ENCODE measurements around the gene RPS17. TPM values are rescaled to one million over a fixed set of nuclear protein-coding genes. Genes with fewer than 3 reads are reported as not detected.

RPS17 gene
- total RNA-seq, 4 donors from 2014 or later: 649 to 1,349 (median 1,094) TPM

DNA sequence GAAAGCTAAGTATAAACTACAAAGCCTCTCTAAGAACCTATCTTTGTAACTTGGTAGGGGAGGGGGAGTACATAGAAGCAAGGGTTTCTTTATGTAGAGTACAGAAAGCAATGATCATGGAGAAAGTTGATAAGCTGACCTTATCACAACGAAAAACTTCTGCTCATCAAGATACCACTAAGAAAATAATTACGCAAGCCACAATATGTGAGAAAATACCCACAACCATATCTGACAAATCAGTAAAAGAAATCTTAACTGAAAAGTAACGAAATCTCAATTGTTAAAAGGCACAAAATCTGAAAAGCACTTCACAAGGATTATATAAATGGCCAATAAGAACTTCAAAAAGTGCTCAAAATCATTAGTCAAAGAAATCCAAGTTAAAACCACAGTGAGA is 35.1 kb upstream of the RPS17 start:
- 50 to 63% methylated on average over 3 of the region's 3 CpGs for WGBS, 2 donors (ENCODE audit: low coverage in 1 of 2)
- intact Hi-C loops (cut with DNase I; ENCODE audit: low total_unique reads): no loop called here
- in situ Hi-C loops (cut with MboI; ENCODE audit: low pct_ligation_motif_present in 1 of 4, low pct_unique_long_range_greater_than_20kb in 1 of 4, low sequenced_read_pairs in 3 of 4): loop anchor here in 1 of 4 donors (25.0 kb wide), 1 partner anchor 188 kb away; no protein-coding TSS in a partner anchor

DNA sequence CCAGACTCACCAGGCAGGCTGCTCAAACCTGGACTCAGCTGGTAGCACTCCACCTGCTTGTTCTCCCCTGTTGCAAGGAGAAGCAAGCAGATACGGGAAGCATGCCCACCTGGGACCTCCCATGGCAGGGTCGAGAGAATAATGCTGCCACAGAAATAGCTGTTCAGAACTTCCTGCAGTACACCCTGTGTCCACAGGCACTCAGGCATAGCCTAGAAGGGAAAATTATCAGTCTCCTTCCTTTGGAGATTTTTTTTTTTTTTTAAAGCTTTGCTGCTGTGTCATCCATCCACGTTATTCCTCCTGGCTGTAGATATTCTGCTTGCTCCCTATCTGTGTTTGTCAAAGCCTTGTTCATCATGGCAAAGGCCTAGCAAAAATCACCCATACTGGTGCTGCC is 32.7 kb upstream of the RPS17 start:
- TF ChIP-seq POLR2AphosphoS5 (IDR thresholded peaks at IDR 0.05) (no peak), POLR2A (IDR thresholded peaks at IDR 0.05) (no peak)
- intact Hi-C loops (cut with DNase I; ENCODE audit: low total_unique reads) (no loop called here), in situ Hi-C loops (cut with MboI; ENCODE audit: low pct_ligation_motif_present in 1 of 4, low pct_unique_long_range_greater_than_20kb in 1 of 4, low sequenced_read_pairs in 3 of 4) (no loop called here)
- Histone ChIP-seq H3K27me3 (no peaks in the 10 kb centered on the region), H3K36me3 (no peaks in the 10 kb centered on the region), H3K4me1 (peaks cover 0 to 8% (median 4%) of the 10 kb centered on the region in 4 donors), H3K4me3 (no peak overlapping the region), H3K9me3 (no peaks in the 10 kb centered on the region), H3K27ac (no peak overlapping the region)
- no peak for DNase-seq
- 52 to 58% methylated on average over 2 to 3 of the region's 3 CpGs for WGBS, 2 donors (ENCODE audit: low coverage in 1 of 2)

More for the DNA sequence above, 35.1 kb upstream of the RPS17 start:
- H3K4me1 ChIP-seq: peaks cover 0 to 8% (median 4%) of the 10 kb centered on the region in 4 donors
- H3K4me3 ChIP-seq: no peak overlapping the region
- no peaks in the 10 kb centered on the region for H3K9me3 ChIP-seq
- TF ChIP-seq, protein P1, sequence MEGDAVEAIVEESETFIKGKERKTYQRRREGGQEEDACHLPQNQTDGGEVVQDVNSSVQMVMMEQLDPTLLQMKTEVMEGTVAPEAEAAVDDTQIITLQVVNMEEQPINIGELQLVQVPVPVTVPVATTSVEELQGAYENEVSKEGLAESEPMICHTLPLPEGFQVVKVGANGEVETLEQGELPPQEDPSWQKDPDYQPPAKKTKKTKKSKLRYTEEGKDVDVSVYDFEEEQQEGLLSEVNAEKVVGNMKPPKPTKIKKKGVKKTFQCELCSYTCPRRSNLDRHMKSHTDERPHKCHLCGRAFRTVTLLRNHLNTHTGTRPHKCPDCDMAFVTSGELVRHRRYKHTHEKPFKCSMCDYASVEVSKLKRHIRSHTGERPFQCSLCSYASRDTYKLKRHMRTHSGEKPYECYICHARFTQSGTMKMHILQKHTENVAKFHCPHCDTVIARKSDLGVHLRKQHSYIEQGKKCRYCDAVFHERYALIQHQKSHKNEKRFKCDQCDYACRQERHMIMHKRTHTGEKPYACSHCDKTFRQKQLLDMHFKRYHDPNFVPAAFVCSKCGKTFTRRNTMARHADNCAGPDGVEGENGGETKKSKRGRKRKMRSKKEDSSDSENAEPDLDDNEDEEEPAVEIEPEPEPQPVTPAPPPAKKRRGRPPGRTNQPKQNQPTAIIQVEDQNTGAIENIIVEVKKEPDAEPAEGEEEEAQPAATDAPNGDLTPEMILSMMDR (IDR thresholded peaks at IDR 0.05): no peak
- TF ChIP-seq POLR2A (IDR thresholded peaks at IDR 0.05): no peak
- TF ChIP-seq EP300 (IDR thresholded peaks at IDR 0.05; ENCODE audit: low read depth): no peak
- no peak for TF ChIP-seq POLR2AphosphoS5 (IDR thresholded peaks at IDR 0.05)
- H3K27me3 ChIP-seq: no peaks in the 10 kb centered on the region
- no peaks in the 10 kb centered on the region for H3K36me3 ChIP-seq
- DNase-seq: no peak
- no peak overlapping the region for H3K27ac ChIP-seq

DNA sequence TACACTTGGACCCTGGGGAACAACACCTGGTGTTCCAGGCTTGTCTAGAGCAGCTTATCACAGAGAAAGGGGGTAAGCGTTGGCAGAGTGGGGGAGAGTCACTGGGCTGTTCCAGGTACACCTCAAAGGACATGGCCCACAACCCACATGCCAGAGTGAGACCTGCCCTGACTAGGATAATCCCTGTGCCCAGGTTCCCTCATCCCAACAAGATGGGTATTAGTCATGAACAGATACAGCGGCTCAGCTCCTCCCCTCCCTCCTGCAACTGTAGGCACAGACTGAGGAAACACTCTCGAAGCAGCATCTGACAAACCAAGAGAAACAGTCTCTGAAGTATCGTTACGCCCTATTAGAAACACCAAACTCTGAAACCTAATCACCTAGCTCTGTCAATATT is 32.1 kb upstream of the RPS17 start:
- Histone ChIP-seq H3K36me3 (no peaks in the 10 kb centered on the region), H3K27ac (peak overlapping the region; percentile 40 to 76 (median 66)), H3K4me3 (no peak overlapping the region), H3K27me3 (no peaks in the 10 kb centered on the region), H3K9me3 (no peaks in the 10 kb centered on the region), H3K4me1 (peaks cover 0 to 8% (median 4%) of the 10 kb centered on the region in 4 donors)
- 77% methylated on average over 5 of the region's 5 CpGs; no CpG with 5 or more reads in 1 of the 2 donors for WGBS, 2 donors (ENCODE audit: low coverage in 1 of 2)
- DNase-seq: no peak
- in situ Hi-C loops (cut with MboI; ENCODE audit: low pct_ligation_motif_present in 1 of 4, low pct_unique_long_range_greater_than_20kb in 1 of 4, low sequenced_read_pairs in 3 of 4) (no loop called here), intact Hi-C loops (cut with DNase I; ENCODE audit: low total_unique reads) (no loop called here)
- TF ChIP-seq POLR2AphosphoS5 (IDR thresholded peaks at IDR 0.05) (no peak), EP300 (IDR thresholded peaks at IDR 0.05; ENCODE audit: low read depth) (no peak), POLR2A (IDR thresholded peaks at IDR 0.05) (no peak)
- TF ChIP-seq, protein P1 (IDR thresholded peaks at IDR 0.05): no peak

DNA sequence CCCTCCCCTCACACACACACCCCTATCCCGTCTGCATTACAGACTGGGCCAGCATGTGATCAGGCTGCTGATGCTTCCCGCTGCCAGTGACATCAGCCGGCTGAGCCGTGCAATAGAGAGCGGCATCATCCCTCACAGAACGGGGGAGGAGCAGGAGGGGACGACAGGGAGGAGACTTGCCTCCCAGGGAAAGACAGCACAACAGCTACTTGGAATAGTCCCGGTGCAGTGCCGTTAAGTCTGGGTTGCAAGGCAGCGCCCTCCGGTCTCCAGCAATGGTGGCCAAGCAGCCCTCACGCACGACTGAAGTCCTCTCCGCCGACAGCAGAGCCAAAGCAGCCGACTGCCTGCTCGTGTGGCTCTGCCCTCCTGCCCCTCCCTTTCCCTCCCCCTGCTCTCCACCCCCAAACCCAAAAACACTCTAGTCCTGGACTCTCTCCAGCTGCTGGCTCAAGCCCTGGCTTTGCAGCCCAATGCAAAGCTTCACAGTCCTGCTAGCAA is 31.5 kb upstream of the RPS17 start:
- Histone ChIP-seq H3K9me3 (no peaks in the 10 kb centered on the region), H3K36me3 (no peaks in the 10 kb centered on the region), H3K4me3 (peak overlapping the region; percentile 8 to 37 (median 20)), H3K4me1 (peaks cover 0 to 8% (median 4%) of the 10 kb centered on the region in 4 donors), H3K27ac (peak overlapping the region; percentile 40 to 76 (median 66)), H3K27me3 (no peaks in the 10 kb centered on the region)
- in situ Hi-C loops (cut with MboI; ENCODE audit: low pct_ligation_motif_present in 1 of 4, low pct_unique_long_range_greater_than_20kb in 1 of 4, low sequenced_read_pairs in 3 of 4) (no loop called here), intact Hi-C loops (cut with DNase I; ENCODE audit: low total_unique reads) (no loop called here)
- TF ChIP-seq, protein P1 (IDR thresholded peaks at IDR 0.05): no peak
- TF ChIP-seq POLR2AphosphoS5 (IDR thresholded peaks at IDR 0.05) (peak; percentile 20 to 65 (median 25)), EP300 (IDR thresholded peaks at IDR 0.05; ENCODE audit: low read depth) (no peak), POLR2A (IDR thresholded peaks at IDR 0.05) (no peak)
- peak; percentile 45 for DNase-seq
- WGBS, 2 donors (ENCODE audit: low coverage in 1 of 2): 9% methylated on average over 17 of the region's 17 CpGs; no CpG with 5 or more reads in 1 of the 2 donors

All from transverse colon (tissue), 4 donors.